Endothelial cell of umbilical vein (primary cell): ENCODE measurements around the gene TBP.

Experiments used
- FOS ChIP-seq: IDR thresholded peaks from 2 replicates; pipeline ENCODE4 v1.6.1; 2011; ENCODE audit warnings: mild to moderate bottlenecking, low read length, moderate library complexity, borderline replicate concordance; ENCODE audit not compliant: insufficient read depth
- GATA2 ChIP-seq: IDR thresholded peaks from 2 replicates; pipeline ENCODE4 v1.7.0; 2011; ENCODE audit warnings: low read depth, mild to moderate bottlenecking, moderate library complexity, mixed read lengths, low read length; ENCODE audit not compliant: insufficient read length, insufficient read depth
- JUN ChIP-seq: IDR thresholded peaks from 2 replicates; pipeline ENCODE4 v1.6.1; 2011; ENCODE audit warnings: borderline replicate concordance, low read depth; ENCODE audit not compliant: insufficient read length, insufficient read depth
- MYC ChIP-seq: IDR thresholded peaks from one replicate; pipeline ENCODE4 v1.6.1; 2011; ENCODE audit warnings: mild to moderate bottlenecking, low read depth, low read length
- POLR2A ChIP-seq: IDR thresholded peaks from 2 replicates; pipeline ENCODE4 v1.6.1; 2012; ENCODE audit warnings: low read depth, mild to moderate bottlenecking, control low read depth, low read length
- POLR2AphosphoS5 ChIP-seq: IDR thresholded peaks from 2 replicates; pipeline ENCODE4 v1.6.1; 2012; ENCODE audit warnings: low read depth, mild to moderate bottlenecking, control low read depth, low read length, moderate library complexity; ENCODE audit not compliant: insufficient read depth
- TF ChIP-seq, protein P1 (sequence below), 2 donors: IDR thresholded peaks; 1 replicate in 1 of 2; 2 replicates in 1 of 2; pipeline ENCODE4 v1.5.1; 2011; ENCODE audit warnings: low read length in 2 of 2, mild to moderate bottlenecking in 2 of 2, moderate library complexity in 2 of 2, control low read depth in 1 of 2, inconsistent platforms in 1 of 2, low read depth in 1 of 2; ENCODE audit not compliant: insufficient read depth in 1 of 2; ENCODE audit errors: extremely low read depth in 1 of 2
- TF ChIP-seq, protein P2 (sequence below): IDR thresholded peaks from 2 replicates; pipeline ENCODE4 v1.6.1; 2011; ENCODE audit not compliant: insufficient read depth, insufficient read length

DNA sequence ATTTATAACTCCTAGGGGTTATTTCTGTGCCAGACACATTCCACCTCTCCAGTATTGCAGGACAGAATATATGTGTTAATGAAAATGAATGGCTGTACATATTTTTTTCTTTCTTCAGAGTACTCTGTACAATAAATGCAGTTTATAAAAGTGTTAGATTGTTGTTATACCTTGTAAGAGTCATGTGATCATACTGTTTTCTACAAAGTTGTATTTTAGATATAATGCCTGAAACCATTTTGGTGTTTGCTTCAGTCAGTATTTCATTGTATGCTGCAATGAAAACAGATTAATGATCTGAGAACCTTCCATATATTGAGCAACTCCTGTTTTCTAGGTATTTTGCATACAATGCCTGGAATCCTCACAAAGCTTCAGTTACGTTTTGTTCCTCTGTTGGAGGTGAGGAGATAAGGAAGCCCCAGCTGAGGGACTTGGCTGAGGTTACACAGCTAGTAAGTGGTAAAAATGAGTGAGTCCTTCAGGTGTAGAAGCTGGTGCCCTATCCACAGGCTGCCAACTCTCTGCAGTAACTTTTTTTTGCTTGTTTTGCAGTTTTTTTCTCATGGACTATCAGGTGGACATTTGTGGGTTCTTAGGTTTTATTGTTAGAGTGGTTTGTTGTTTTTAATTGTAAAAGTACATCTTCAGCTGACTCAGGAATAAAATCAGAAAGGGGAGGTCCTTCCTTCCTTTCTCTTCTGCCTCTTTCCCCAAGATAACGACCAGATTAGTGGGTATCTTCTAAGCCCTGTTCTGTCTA lies 18.7 kb downstream of the TBP start:
- TF ChIP-seq, protein P1, sequence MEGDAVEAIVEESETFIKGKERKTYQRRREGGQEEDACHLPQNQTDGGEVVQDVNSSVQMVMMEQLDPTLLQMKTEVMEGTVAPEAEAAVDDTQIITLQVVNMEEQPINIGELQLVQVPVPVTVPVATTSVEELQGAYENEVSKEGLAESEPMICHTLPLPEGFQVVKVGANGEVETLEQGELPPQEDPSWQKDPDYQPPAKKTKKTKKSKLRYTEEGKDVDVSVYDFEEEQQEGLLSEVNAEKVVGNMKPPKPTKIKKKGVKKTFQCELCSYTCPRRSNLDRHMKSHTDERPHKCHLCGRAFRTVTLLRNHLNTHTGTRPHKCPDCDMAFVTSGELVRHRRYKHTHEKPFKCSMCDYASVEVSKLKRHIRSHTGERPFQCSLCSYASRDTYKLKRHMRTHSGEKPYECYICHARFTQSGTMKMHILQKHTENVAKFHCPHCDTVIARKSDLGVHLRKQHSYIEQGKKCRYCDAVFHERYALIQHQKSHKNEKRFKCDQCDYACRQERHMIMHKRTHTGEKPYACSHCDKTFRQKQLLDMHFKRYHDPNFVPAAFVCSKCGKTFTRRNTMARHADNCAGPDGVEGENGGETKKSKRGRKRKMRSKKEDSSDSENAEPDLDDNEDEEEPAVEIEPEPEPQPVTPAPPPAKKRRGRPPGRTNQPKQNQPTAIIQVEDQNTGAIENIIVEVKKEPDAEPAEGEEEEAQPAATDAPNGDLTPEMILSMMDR (IDR thresholded peaks at IDR 0.05; ENCODE audit: extremely low read depth in 1 of 2, insufficient read depth in 1 of 2, low read depth in 1 of 2, low read length in 2 of 2): no peak
- TF ChIP-seq POLR2A: no peak
- TF ChIP-seq, protein P2, sequence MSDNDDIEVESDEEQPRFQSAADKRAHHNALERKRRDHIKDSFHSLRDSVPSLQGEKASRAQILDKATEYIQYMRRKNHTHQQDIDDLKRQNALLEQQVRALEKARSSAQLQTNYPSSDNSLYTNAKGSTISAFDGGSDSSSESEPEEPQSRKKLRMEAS: no peak
- no peak for TF ChIP-seq POLR2AphosphoS5
- no peak for TF ChIP-seq MYC
- no peak for TF ChIP-seq GATA2
- no peak for TF ChIP-seq FOS
- no peak for TF ChIP-seq JUN
